PC-3 (cell line): ENCODE results near the gene SERAC1. TPM values are rescaled to one million over a fixed set of nuclear protein-coding genes. Genes with fewer than 3 reads are reported as not detected.

Experiments
- ATAC-seq: fragments of 200-7000 bp; cut with Tn5 transposase; 2 replicates; pipeline ENCODE4 v1.9.1; 2020; ENCODE audit warnings: mild to moderate bottlenecking, moderate library complexity
- BruUV-seq: library from RNA; stranded (reverse); fragments of 400-500 nt; replicated peaks from 2 replicates; lab custom pipeline; 2021; lab: Mats Ljungman, UMichigan
- CTCF ChIA-PET: fragments of 300-600 bp; sonication (Branson Sonifier 250); formaldehyde crosslinking; loops from one replicate; lab custom pipeline; 2022; ENCODE audit warnings: antibody characterized with exemption; lab: Charles Lee
- POLR2A ChIA-PET: fragments of 300-600 bp; sonication (Branson Sonifier 250); formaldehyde crosslinking; loops from one replicate; lab custom pipeline; 2022; ENCODE audit warnings: antibody characterized with exemption; ENCODE audit not compliant: unreplicated experiment; lab: Charles Lee
- DNase-seq: peaks from one replicate; pipeline ENCODE4 v3.0.0-alpha.2; 2015
- H2AFZ ChIP-seq: fragments of 300-600 bp; sonication (generic); 2 replicates; pipeline ENCODE4 v1.6.0; 2016; ENCODE audit warnings: antibody characterized with exemption, low read length
- H3F3A ChIP-seq: fragments of 300-600 bp; sonication (generic); one replicate; pipeline ENCODE4 v1.6.0; 2017; ENCODE audit warnings: antibody characterized with exemption, low read length, control low read depth, mild to moderate bottlenecking; ENCODE audit not compliant: unreplicated experiment
- H3K27ac ChIP-seq: fragments of 300-600 bp; sonication (generic); 2 replicates; pipeline ENCODE4 v1.5.1; 2016; ENCODE audit warnings: mild to moderate bottlenecking, low read length
- H3K27me3 ChIP-seq: fragments of 300-600 bp; sonication (generic); 2 replicates; pipeline ENCODE4 v1.6.1; 2016; ENCODE audit warnings: low read length, mixed read lengths
- H3K36me3 ChIP-seq: fragments of 300-600 bp; sonication (generic); 2 replicates; pipeline ENCODE4 v1.6.1; 2016; ENCODE audit warnings: low read depth, mixed run types, low read length, mixed read lengths
- H3K4me1 ChIP-seq: fragments of 300-600 bp; sonication (generic); 2 replicates; pipeline ENCODE4 v1.5.1; 2016; ENCODE audit warnings: low read length; ENCODE audit not compliant: insufficient read depth
- H3K4me2 ChIP-seq: fragments of 300-600 bp; sonication (generic); 2 replicates; pipeline ENCODE4 v1.6.0; 2016; ENCODE audit warnings: low read length
- H3K4me3 ChIP-seq: fragments of 300-600 bp; sonication (generic); 2 replicates; pipeline ENCODE4 v1.5.1; 2016; ENCODE audit warnings: mild to moderate bottlenecking, low read length, mixed read lengths
- H3K79me2 ChIP-seq: fragments of 300-600 bp; sonication (generic); 2 replicates; pipeline ENCODE4 v1.6.1; 2017; ENCODE audit warnings: low read length, mixed read lengths
- H3K9ac ChIP-seq: fragments of 300-600 bp; sonication (generic); 2 replicates; pipeline ENCODE4 v1.6.0; 2016; ENCODE audit warnings: mild to moderate bottlenecking, low read length
- H3K9me2 ChIP-seq: fragments of 300-600 bp; sonication (generic); replicated peaks from 2 replicates; pipeline ENCODE4 v1.6.1; 2016; ENCODE audit warnings: mixed run types, low read length, mixed read lengths
- H3K9me3 ChIP-seq: fragments of 300-600 bp; sonication (generic); 2 replicates; pipeline ENCODE4 v1.6.1; 2016; ENCODE audit warnings: low read length, mixed read lengths
- H4K20me1 ChIP-seq: fragments of 300-600 bp; sonication (generic); 2 replicates; pipeline ENCODE4 v1.6.1; 2016; ENCODE audit warnings: low read length, mixed read lengths
- EZH2 ChIP-seq: fragments of 300-600 bp; sonication (generic); IDR thresholded peaks from one replicate; pipeline ENCODE4 v1.6.1; 2017; ENCODE audit warnings: antibody characterized with exemption, mild to moderate bottlenecking, low read length; ENCODE audit not compliant: unreplicated experiment
- EZH2phosphoT487 ChIP-seq: fragments of 300-600 bp; sonication (generic); IDR thresholded peaks from 2 replicates; pipeline ENCODE4 v1.6.1; 2018; ENCODE audit warnings: mild to moderate bottlenecking, antibody characterized with exemption, low read length, borderline replicate concordance
- intact Hi-C: fragments of 100-400 bp; cut with micrococcal nuclease; formaldehyde crosslinking; loops from 2 replicates; pipeline ENCODE4 v1.9.0; 2023
- total RNA-seq: library from RNA; depleted of rRNA; stranded (reverse); fragments of >200 nt; gene quantifications from 2 replicates; pipeline ENCODE4 v1.2.3, GENCODE V29; 2014
- TF ChIP-seq, protein P1 (sequence below): fragments of 300-600 bp; sonication (generic); conservative IDR thresholded peaks from 2 replicates; pipeline ENCODE4 v1.5.1; 2017; ENCODE audit warnings: antibody characterized with exemption, low read depth, mild to moderate bottlenecking, low read length

The SERAC1 gene
- total RNA-seq, 1 experiment from 2014 or later: 3.9 TPM

DNA sequence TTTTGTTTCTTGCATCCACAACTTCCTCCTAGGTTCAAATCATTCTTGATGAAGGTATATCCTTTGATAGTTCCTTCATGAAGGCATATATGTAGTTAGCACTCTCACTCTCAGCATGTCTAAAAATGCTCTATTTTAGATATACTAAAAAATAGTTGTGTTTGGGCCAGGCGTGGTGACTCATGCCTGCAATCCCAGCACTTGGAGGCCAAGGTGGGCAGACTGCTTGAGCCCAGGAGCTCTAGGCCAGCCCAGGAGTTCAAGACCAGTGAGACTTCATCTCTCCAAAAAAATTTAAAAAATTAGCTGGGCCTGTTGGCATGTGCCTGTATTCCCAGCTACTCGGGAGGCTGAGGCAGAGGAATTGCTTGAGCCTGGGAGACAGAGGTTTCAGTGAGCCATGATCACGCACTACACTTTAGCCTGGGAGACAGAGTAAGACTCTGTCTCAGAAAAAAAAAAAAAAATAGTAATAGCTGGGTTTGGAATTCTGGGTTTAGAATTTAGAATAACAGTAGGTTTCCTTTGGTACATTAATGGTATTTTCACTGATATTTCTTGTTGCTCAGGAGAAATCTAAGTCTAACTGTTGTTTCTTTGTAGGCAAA is 7.0 kb downstream of the SERAC1 start:
- TF ChIP-seq EZH2 (no peak), EZH2phosphoT487 (no peak)
- TF ChIP-seq, protein P1, sequence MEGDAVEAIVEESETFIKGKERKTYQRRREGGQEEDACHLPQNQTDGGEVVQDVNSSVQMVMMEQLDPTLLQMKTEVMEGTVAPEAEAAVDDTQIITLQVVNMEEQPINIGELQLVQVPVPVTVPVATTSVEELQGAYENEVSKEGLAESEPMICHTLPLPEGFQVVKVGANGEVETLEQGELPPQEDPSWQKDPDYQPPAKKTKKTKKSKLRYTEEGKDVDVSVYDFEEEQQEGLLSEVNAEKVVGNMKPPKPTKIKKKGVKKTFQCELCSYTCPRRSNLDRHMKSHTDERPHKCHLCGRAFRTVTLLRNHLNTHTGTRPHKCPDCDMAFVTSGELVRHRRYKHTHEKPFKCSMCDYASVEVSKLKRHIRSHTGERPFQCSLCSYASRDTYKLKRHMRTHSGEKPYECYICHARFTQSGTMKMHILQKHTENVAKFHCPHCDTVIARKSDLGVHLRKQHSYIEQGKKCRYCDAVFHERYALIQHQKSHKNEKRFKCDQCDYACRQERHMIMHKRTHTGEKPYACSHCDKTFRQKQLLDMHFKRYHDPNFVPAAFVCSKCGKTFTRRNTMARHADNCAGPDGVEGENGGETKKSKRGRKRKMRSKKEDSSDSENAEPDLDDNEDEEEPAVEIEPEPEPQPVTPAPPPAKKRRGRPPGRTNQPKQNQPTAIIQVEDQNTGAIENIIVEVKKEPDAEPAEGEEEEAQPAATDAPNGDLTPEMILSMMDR: no peak
- Histone ChIP-seq H3K9me3 (no peaks in the 10 kb centered on the region), H3K27ac (no peak overlapping the region), H3K4me2 (no peak overlapping the region), H3F3A (no peaks in the 10 kb centered on the region), H2AFZ (no peak overlapping the region), H3K4me3 (no peak overlapping the region), H3K9me2 (no peaks in the 10 kb centered on the region), H4K20me1 (no peaks in the 10 kb centered on the region), H3K79me2 (no peaks in the 10 kb centered on the region), H3K4me1 (no peaks in the 10 kb centered on the region), H3K9ac (no peak overlapping the region), H3K36me3 (no peaks in the 10 kb centered on the region), H3K27me3 (no peaks in the 10 kb centered on the region)
- ATAC-seq (no peak), DNase-seq (no peak)
- ChIA-PET POLR2A (interaction anchor here (0.6 kb wide), 1 partner anchor 314 kb away, joined by 3 read pairs; no protein-coding TSS in a partner anchor), CTCF (no interaction called here)
- BruUV-seq: no TSS peak
- intact Hi-C loops: no loop called here

DNA sequence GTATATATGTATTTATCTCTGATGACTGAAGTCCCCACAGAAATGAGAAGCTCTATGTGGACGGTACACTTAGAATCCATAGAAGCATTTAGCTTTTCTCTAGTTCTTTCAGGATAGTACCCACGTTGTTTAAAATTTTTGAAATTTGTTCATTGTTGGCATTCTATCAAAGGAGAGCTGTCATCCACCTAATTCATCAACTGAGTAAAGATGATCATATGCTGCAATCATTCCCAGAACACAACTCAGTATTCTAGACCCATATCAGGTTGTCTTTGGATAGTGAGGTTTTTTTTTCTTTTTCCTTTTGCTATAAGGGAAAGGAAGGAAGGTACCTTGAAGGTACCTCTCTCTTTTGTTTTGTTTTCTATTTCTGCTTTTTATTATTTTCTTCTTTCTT is 9.3 kb downstream of the SERAC1 start:
- Histone ChIP-seq H3K36me3 (no peaks in the 10 kb centered on the region), H3K79me2 (no peaks in the 10 kb centered on the region), H3K9me2 (no peaks in the 10 kb centered on the region), H2AFZ (no peak overlapping the region), H4K20me1 (no peaks in the 10 kb centered on the region), H3K4me2 (no peak overlapping the region), H3K27ac (no peak overlapping the region), H3K27me3 (no peaks in the 10 kb centered on the region), H3K4me1 (no peaks in the 10 kb centered on the region), H3K4me3 (no peak overlapping the region), H3K9me3 (no peaks in the 10 kb centered on the region), H3K9ac (no peak overlapping the region), H3F3A (no peaks in the 10 kb centered on the region)
- no peak for TF ChIP-seq EZH2
- TF ChIP-seq, protein P1: no peak
- TF ChIP-seq EZH2phosphoT487: no peak
- CTCF ChIA-PET: no interaction called here
- ATAC-seq (no peak), DNase-seq (no peak)
- BruUV-seq: no TSS peak
- POLR2A ChIA-PET: no interaction called here
- intact Hi-C loops: no loop called here

- no peak overlapping the region for H3K4me2 ChIP-seq
- H2AFZ ChIP-seq: no peak overlapping the region
- no peaks in the 10 kb centered on the region for H4K20me1 ChIP-seq
- peaks cover under 1% of the 10 kb centered on the region; the same call in 1 of the 2 replicates for H3K4me1 ChIP-seq
- H3K27me3 ChIP-seq: no peaks in the 10 kb centered on the region
- H3F3A ChIP-seq: no peaks in the 10 kb centered on the region
- no peaks in the 10 kb centered on the region for H3K9me2 ChIP-seq
- no peak for ATAC-seq
- no peaks in the 10 kb centered on the region for H3K79me2 ChIP-seq
- H3K27ac ChIP-seq: no peak overlapping the region
- no TSS peak for BruUV-seq
- H3K9ac ChIP-seq: no peak overlapping the region
- H3K9me3 ChIP-seq: no peaks in the 10 kb centered on the region
- POLR2A ChIA-PET: no interaction called here
- no peak for DNase-seq
- TF ChIP-seq EZH2phosphoT487 (no peak), EZH2 (no peak)
- TF ChIP-seq, protein P1: no peak
- H3K4me3 ChIP-seq: no peak overlapping the region
- CTCF ChIA-PET: no interaction called here
- intact Hi-C loops: no loop called here
- no peaks in the 10 kb centered on the region for H3K36me3 ChIP-seq
Observed at GRCh38 chr6:158158123-158158522, 9.9 kb downstream of the SERAC1 start.
